Skeletal muscle cell (primary cell): ENCODE data around the gene ADGRV1.
"Not testable (repeated sequence)": the region's sequence is repeated elsewhere in the genome, so short reads cannot be mapped to it uniquely, and the experiment has no call there.

ENCODE experiments used
- DNase-seq: peaks from one replicate; pipeline ENCODE4 v3.0.0-alpha.2; 2010; ENCODE audit warnings: low read depth
- H3K4me3 ChIP-seq: 2 replicates; pipeline ENCODE4 v1.5.1; 2011; ENCODE audit warnings: low read depth, mild to moderate bottlenecking, control low read depth, low read length, moderate library complexity

ADGRV1 gene

GRCh38 chr5:90585337-90585986 is 26.9 kb downstream of the ADGRV1 start:
- H3K4me3 ChIP-seq = no peak overlapping the region
- DNase-seq = no peak

DNA sequence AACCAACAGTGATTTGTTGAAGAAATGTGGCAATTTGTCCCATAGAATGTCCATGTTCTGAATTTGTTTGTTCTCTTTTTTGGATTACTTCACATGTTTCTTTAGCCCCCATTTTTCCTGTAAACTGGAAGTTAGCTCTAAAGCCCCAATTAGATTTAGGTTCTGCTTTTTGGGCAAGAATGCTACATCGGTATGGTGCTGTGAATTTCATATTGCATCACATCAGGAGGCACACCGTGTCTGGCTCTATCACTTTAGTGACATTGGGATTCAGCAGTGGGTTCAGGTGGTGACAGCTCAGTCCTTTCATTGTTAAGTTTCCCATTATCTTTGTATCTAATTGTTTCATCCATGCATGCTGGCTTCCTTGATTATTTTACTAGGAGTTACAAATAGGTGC is 27.9 kb downstream of the ADGRV1 start:
- no peak overlapping the region for H3K4me3 ChIP-seq
- DNase-seq = no peak

DNA sequence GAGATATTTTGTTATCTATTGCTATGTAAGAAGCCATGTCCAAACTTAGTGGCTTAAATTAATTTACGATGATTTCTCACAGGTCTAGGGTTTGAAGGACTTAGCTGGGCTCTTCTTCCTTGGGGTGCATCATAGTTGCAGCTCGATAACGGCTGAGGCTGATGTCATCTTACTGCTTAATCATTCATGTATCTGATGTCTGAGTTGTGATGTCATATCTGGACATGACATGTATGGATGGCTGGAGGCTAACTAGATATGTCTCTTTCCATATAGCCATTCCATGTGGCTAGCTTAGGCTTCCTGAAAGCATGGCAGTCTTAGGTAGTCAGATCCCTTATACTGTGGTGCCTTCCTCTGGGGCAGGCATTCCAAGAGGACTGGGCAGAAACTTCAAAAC is 31.6 kb downstream of the ADGRV1 start:
- no peak overlapping the region for H3K4me3 ChIP-seq

GRCh38 chr5:90593083-90593482 is 34.5 kb downstream of the ADGRV1 start:
- DNase-seq, H3K4me3 ChIP-seq: not testable (repeated sequence)

More for the DNA sequence above, 31.6 kb downstream of the ADGRV1 start:
- no peak for DNase-seq

- H3K4me3 ChIP-seq, DNase-seq: not testable (repeated sequence)
These were observed 37.2 kb downstream of the ADGRV1 start for GRCh38 chr5:90595766-90596165.

GRCh38 chr5:90598293-90598692 is 39.7 kb downstream of the ADGRV1 start:
- DNase-seq = no peak
- no peak overlapping the region for H3K4me3 ChIP-seq

DNA sequence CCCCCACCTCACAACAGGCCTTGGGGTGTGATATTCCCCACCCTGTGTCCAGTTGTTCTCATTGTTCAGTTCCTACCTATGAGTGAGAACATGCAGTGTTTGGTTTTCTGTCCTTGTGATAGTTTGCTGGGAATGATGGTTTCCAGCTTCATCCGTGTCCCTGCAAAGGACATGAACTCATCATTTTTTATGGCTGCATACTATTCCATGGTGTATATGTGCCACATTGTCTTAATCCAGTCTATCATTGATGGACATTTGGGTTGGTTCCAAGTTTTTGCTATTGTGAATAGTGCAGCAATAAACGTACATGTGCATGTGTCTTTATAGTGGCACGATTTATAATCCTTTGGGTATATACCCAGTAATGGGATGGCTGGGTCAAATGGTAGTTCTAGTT is 41.7 kb downstream of the ADGRV1 start:
- H3K4me3 ChIP-seq, DNase-seq: not testable (repeated sequence)

GRCh38 chr5:90601468-90601867 is 42.9 kb downstream of the ADGRV1 start:
- H3K4me3 ChIP-seq = no peak overlapping the region
- DNase-seq = no peak

DNA sequence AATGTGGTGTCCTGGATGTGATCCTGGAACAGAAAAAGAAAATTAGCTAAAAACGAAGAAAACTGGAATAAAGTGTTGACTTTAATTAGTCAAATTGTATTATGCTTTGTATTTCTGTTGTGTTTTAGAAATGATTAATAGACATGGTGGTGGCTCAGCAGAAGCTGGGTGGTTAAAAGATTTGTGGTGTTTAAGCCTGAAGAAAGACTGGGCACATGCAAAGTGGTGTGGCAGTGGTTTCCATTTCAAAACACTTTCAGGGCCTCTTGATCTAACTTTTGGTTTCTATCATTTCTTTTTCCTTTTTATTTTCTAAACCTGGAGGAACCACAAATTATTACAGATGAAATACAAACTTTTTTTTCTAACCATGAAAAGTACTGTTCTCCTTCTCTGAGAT is 44.1 kb downstream of the ADGRV1 start:
- no peak overlapping the region for H3K4me3 ChIP-seq
- DNase-seq = no peak

- DNase-seq = no peak
- no peak overlapping the region for H3K4me3 ChIP-seq
These were observed 47.9 kb downstream of the ADGRV1 start for GRCh38 chr5:90606539-90606938.

GRCh38 chr5:90612919-90613318 is 54.3 kb downstream of the ADGRV1 start:
- DNase-seq = no peak
- no peak overlapping the region for H3K4me3 ChIP-seq

DNA sequence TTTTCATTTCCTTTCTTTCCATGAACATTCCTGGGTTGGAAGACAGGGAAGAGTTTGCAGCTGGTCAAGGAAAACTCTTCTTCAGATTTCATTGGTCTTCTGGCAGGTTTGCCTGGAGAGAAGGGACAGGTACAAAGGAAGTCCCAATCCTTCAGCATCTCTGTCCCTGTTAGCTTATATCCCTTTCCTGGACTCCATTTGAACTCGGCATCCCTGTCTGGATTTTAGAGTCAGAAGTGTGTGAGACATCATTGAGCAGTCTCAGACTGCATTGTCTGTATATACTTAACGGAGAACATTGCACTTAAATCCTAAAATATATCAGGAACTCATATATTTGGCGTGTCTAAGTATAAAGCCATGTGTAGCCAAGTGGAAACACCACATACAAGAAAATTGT is 54.9 kb downstream of the ADGRV1 start:
- no peak overlapping the region for H3K4me3 ChIP-seq

GRCh38 chr5:90613918-90614504 is 55.4 kb downstream of the ADGRV1 start:
- no peak for DNase-seq
- no peak overlapping the region for H3K4me3 ChIP-seq

More for the DNA sequence above, 54.9 kb downstream of the ADGRV1 start:
- no peak for DNase-seq

DNA sequence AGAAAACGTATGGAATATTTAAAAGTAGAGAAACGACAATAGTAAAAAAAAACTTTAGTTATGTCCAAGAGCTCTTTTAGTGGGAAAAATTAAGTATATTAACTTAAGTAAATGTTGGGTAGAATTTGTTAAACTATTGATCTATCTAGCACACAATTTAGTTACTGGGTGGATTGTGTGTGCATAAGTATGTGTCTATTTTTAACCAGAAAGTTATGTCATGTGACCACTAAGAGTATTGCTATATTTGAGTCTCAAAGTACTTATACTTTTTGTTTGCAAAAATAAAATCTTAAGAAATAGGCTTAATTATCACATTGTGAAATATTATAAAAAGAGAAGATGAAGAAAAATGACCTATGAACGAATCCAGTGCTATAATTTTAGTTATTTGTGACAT is 56.8 kb downstream of the ADGRV1 start:
- DNase-seq = no peak
- no peak overlapping the region for H3K4me3 ChIP-seq

DNA sequence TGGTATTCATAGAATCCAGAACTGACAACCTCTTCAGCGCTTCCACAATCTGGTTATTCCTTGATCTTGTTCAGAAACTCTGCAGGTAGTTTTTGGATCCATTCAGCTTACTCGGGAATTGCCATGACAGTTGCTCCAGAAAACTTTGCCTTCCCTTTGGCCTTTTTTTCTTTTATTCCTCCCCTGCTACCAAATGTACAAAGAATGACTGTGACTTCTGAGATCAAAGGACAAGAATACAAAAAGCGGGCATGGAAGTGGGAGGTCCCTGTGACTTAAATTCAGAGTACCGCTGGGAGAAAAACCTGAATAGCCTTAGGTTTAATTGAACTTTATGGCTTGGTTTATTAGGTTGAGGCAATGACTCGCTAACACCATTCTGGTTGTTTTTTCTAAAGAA is 59.5 kb downstream of the ADGRV1 start:
- no peak overlapping the region for H3K4me3 ChIP-seq

GRCh38 chr5:90619762-90620161 is 61.2 kb downstream of the ADGRV1 start:
- H3K4me3 ChIP-seq, DNase-seq: not testable (repeated sequence)

More for the DNA sequence above, 59.5 kb downstream of the ADGRV1 start:
- DNase-seq = no peak

DNA sequence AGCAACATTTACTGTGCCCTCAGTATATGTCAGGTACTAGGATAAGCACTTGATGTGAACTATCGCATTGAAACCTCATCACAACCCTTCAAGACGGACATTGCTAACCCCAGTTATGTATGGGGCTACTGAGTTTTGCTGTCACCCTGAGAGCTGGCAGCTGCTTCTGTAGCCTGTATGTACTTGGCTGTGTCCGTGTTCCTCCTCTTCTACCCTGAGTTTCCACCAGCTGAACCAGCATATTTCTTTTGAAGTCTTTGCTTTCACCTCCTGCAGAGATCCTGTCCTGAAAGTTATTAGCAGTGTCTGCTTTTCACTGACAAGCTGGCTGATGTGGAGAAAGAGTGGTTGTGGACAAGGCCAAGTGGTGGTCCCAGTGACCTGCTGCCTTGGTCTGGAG is 63.3 kb downstream of the ADGRV1 start:
- DNase-seq = no peak
- H3K4me3 ChIP-seq = no peak overlapping the region

- DNase-seq = no peak
- H3K4me3 ChIP-seq = no peak overlapping the region
These were observed 67.9 kb downstream of the ADGRV1 start for GRCh38 chr5:90626493-90626892.

DNA sequence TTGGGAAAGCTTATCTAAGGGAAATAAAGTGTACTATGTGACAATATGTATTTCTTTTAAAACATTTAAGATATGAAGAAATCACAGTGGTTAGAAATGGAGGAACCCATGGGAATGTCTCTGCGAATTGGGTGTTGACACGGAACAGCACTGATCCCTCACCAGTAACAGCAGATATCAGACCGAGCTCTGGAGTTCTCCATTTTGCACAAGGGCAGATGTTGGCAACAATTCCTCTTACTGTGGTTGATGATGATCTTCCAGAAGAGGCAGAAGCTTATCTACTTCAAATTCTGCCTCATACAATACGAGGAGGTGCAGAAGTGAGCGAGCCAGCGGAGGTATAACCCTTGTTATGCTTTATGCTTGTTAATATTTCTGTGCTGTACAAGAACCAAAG is 69.9 kb downstream of the ADGRV1 start:
- no peak overlapping the region for H3K4me3 ChIP-seq
- no peak for DNase-seq

GRCh38 chr5:90632791-90633190 is 74.2 kb downstream of the ADGRV1 start:
- no peak for DNase-seq
- no peak overlapping the region for H3K4me3 ChIP-seq

DNA sequence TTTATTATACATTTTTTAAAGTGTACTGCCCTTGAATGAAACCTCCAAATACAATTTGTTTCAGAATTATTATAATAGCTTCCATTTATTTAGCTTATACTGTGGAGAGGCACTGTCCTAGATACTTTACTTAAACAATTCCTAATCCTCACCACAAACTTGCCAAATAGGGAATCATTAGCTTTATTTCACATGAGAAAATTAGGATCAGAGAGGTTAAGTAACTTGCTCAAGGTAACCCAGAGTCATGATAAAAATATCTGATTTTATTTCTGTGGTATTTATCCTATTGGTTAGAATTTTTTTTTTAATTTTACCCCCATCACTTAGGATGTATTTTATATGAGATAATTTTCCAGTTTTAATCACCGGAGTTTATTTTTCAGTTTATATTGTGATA is 78.4 kb downstream of the ADGRV1 start:
- DNase-seq = no peak
- H3K4me3 ChIP-seq = no peak overlapping the region
